Measurements from ENCODE around the gene MRPL46. TPM values are rescaled to one million over a fixed set of nuclear protein-coding genes. Genes with fewer than 3 reads are reported as not detected.

Gene MRPL46
- total RNA-seq, 2 experiments from 2014 or later = 28.8 to 31.3 TPM

DNA sequence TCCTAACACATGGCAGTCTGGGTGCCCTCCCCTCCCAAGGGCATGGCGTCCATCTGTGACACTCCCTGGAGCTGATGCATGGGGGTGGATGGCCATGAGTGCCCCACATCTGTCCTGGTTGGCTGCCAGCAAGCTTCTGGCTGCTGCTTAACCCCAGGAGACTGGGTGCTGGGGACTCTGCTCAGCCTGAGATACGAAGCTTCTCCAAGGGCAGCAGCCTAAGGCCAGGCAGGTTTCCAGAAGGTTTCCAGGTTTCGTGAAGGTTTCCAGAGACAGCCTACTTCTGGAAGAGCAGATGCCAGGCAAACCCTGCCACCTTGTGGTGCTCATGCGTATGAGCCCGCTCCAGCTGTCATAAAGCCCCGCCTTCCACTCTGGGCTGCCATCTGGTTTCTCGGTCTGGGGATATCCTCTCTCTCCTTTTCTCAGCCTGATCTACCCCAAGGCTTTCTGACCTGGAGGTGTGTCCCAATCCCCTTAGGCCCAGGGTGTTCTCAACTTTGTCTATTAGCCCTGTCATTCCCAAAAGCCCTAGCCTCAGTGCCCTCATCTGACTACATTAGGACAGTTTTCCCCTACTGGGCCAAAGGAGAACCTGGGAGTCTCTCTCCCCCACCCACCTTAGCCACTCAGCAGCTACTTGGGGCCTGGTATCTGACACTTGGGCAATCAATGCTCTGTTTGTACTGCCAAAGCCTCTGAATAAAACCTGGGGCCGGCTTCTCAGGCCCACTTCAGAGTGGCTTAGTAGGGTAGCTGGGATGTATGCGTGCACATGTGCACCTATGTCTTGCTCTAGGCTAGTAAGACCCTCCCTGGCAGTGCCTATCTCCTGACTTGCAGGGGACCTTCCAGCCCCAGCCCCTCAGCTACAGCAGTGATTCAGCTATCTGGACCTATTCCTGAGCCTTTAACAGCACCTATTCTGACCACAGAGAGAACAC is 12.0 kb downstream of the MRPL46 start:
- peaks cover 8% of the 10 kb centered on the region for H3K36me3 Mint-ChIP-seq (ENCODE audit: low read depth)
- DNase-seq (peak; percentile 64), ATAC-seq (peak; percentile 87)
- ChIA-PET POLR2A (interaction anchor here (1.0 to 3.2 kb wide), 2 partner anchors 10 to 12 kb away, joined by 3 to 13 read pairs; partner anchors contain the start of genes MRPL46 and MRPS11), CTCF (interaction anchor here (0.8 to 3.5 kb wide), 9 partner anchors 11 to 211 kb away, joined by 3 to 34 read pairs (median 4); partner anchors contain the start of genes MRPL46 and MRPS11)
- H3K27ac Mint-ChIP-seq = no peak overlapping the region
- H3K4me3 Mint-ChIP-seq = no peak overlapping the region
- H3K27me3 Mint-ChIP-seq (ENCODE audit: low read depth) = no peaks in the 10 kb centered on the region
- H3K9me3 Mint-ChIP-seq (ENCODE audit: insufficient read depth) = no peaks in the 10 kb centered on the region
- peaks cover 6% of the 10 kb centered on the region for H3K4me1 Mint-ChIP-seq (ENCODE audit: low read depth)

DNA sequence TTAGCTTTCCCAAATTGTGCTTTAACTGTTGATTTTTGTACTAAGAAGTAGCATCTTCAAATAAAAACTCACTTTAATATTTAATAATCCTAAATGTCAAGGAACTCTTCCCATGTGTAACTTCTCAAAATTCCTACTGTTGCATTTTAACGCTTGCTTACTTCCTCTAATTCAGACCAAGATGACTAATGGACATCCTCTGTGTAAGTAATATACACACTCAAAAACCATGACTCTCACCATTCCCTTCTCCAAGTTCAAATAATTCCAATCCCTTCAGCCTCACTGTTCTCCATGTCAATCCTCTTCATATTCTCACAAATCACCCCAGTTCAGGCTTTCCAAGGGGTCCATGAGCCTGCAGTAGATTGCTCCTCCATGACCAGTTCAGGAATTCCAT is 13.0 kb downstream of the MRPL46 start:
- H3K4me3 Mint-ChIP-seq = no peak overlapping the region
- POLR2A ChIA-PET = no interaction called here
- ATAC-seq (no peak), DNase-seq (no peak)
- H3K4me1 Mint-ChIP-seq (ENCODE audit: low read depth) = peaks cover 9% of the 10 kb centered on the region
- no peaks in the 10 kb centered on the region for H3K27me3 Mint-ChIP-seq (ENCODE audit: low read depth)
- H3K27ac Mint-ChIP-seq = no peak overlapping the region
- H3K36me3 Mint-ChIP-seq (ENCODE audit: low read depth) = no peaks in the 10 kb centered on the region
- CTCF ChIA-PET = interaction anchor here (0.8 to 3.5 kb wide), 8 partner anchors 10 to 210 kb away, joined by 3 to 34 read pairs (median 4); partner anchors contain the start of genes MRPL46 and MRPS11
- H3K9me3 Mint-ChIP-seq (ENCODE audit: insufficient read depth) = no peaks in the 10 kb centered on the region

DNA sequence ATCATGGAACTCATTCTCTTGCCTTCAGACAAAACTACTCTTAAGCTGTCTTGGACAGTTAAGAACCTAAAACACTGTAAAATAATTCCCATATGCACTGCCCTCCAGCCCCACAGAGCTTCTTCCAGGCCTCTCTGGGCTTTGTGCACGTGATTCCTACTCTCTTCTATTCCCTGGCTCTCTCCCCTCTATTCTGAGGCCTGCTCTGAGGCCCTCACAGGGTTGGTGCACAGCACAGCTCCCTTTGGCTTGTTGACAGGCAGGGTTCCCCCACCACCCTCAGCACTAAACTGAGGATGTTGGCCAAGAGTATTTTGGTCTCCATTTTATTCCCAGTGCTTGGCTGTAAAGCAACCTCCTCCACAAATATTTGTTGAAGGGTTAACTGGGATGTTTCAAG is 13.5 kb downstream of the MRPL46 start:
- DNase-seq (peak; percentile 5), ATAC-seq (no peak)
- H3K4me1 Mint-ChIP-seq (ENCODE audit: low read depth) = peaks cover 9% of the 10 kb centered on the region
- H3K27me3 Mint-ChIP-seq (ENCODE audit: low read depth) = no peaks in the 10 kb centered on the region
- H3K9me3 Mint-ChIP-seq (ENCODE audit: insufficient read depth) = no peaks in the 10 kb centered on the region
- ChIA-PET POLR2A (no interaction called here), CTCF (interaction anchor here (1.6 to 3.5 kb wide), 3 partner anchors 9 to 60 kb away, joined by 3 to 34 read pairs (median 20); partner anchors contain the start of genes MRPL46 and MRPS11)
- no peaks in the 10 kb centered on the region for H3K36me3 Mint-ChIP-seq (ENCODE audit: low read depth)
- H3K4me3 Mint-ChIP-seq = no peak overlapping the region
- H3K27ac Mint-ChIP-seq = no peak overlapping the region

DNA sequence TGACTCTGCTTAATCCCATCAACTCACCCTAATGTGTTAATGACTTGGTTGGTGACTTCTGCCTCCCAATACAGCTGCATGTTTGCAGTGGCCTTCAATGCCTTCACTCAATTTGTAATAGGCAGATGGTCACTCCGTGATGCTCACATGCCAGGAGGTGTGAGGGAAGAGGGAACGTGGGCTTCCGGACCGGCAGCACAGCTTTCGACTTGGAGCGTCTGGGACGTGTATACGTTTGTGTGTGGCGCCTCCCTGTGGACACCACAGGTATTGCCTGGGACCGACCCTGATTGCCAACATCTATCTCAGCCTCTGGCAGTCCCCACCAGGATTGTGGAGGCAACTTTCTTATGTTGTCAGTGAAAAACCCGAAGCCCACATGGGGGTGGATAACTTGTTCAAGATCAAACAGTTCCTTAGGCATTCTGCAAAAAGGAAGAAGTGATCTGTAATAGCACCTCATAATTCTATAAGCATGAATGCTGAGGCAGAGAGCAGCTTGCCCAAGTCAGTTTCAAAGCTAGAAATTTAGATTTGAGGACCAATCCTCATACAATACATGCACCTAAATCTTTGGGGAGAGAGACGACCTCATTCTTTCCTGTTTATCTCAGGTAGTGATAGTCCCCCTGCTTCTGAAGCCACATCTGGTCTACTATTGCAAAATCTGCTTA is 16.9 kb downstream of the MRPL46 start:
- Mint-ChIP-seq H3K27me3 (ENCODE audit: low read depth) (peaks cover 5% of the 10 kb centered on the region), H3K9me3 (ENCODE audit: insufficient read depth) (no peaks in the 10 kb centered on the region), H3K4me1 (ENCODE audit: low read depth) (peaks cover 7% of the 10 kb centered on the region), H3K27ac (no peak overlapping the region), H3K4me3 (no peak overlapping the region), H3K36me3 (ENCODE audit: low read depth) (no peaks in the 10 kb centered on the region)
- DNase-seq (peak; percentile 78), ATAC-seq (peak; percentile 75)
- POLR2A ChIA-PET = no interaction called here
- CTCF ChIA-PET = interaction anchor here (0.5 to 2.3 kb wide), 13 partner anchors 9 to 205 kb away, joined by 3 to 12 read pairs (median 6); partner anchors contain the start of genes MRPL46 and MRPS11

DNA sequence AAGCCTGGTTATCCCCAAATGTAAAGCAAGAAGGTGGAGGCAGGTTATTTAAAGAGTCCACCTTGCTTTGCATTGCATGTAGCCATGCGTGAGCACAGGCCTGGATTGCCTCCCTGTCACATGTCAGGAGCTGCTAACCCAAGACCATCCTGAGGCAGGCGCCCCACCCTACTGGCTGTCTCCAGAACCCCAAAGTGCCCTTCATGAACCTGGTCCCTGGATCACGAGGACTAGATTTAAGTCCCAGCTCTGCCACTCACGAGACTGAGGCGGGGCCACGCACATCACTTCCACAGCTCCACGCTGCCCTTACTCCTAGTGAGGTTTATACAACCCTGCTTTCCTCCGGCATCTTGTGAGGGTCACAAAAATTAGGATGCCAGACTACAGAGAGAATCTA is 17.6 kb downstream of the MRPL46 start:
- DNase-seq (no peak), ATAC-seq (no peak)
- POLR2A ChIA-PET = no interaction called here
- Mint-ChIP-seq H3K4me1 (ENCODE audit: low read depth) (peaks cover 5% of the 10 kb centered on the region), H3K9me3 (ENCODE audit: insufficient read depth) (no peaks in the 10 kb centered on the region), H3K27ac (no peak overlapping the region), H3K27me3 (ENCODE audit: low read depth) (peaks cover 5% of the 10 kb centered on the region), H3K36me3 (ENCODE audit: low read depth) (no peaks in the 10 kb centered on the region), H3K4me3 (no peak overlapping the region)
- CTCF ChIA-PET = interaction anchor here (0.5 to 2.3 kb wide), 12 partner anchors 10 to 204 kb away, joined by 3 to 12 read pairs (median 6); partner anchors contain the start of genes MRPL46 and MRPS11

DNA sequence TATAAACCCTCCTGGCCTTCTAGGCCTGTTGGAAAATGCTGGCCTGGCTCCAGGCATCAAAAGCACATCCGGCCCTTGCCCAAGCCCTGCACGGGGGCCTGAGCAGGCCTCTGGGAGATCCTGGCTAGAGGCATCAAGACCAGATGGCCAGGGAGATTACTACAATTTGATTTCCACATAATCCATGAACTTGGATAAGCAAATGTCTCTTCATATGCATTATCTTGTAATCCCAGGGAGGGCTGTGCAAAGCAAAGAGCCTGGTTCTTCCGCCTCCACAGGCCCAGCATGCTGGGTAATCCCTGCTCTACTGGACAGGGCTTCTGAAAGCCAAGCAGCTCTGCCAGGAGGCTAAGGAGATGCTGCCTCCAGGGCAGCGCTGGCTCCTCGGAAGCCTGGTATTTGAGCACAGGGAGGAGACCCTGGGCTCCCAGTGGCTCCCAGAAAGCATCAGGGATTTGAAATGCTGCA is 18.2 kb downstream of the MRPL46 start:
- Mint-ChIP-seq H3K4me3 (no peak overlapping the region), H3K4me1 (ENCODE audit: low read depth) (peaks cover 5% of the 10 kb centered on the region), H3K36me3 (ENCODE audit: low read depth) (no peaks in the 10 kb centered on the region), H3K27me3 (ENCODE audit: low read depth) (peaks cover 5% of the 10 kb centered on the region), H3K9me3 (ENCODE audit: insufficient read depth) (no peaks in the 10 kb centered on the region), H3K27ac (no peak overlapping the region)
- ChIA-PET CTCF (interaction anchor here (1.0 to 1.9 kb wide), 5 partner anchors 9 to 216 kb away, joined by 3 to 10 read pairs (median 4); no protein-coding TSS in a partner anchor), POLR2A (no interaction called here)
- ATAC-seq (no peak), DNase-seq (no peak)

DNA sequence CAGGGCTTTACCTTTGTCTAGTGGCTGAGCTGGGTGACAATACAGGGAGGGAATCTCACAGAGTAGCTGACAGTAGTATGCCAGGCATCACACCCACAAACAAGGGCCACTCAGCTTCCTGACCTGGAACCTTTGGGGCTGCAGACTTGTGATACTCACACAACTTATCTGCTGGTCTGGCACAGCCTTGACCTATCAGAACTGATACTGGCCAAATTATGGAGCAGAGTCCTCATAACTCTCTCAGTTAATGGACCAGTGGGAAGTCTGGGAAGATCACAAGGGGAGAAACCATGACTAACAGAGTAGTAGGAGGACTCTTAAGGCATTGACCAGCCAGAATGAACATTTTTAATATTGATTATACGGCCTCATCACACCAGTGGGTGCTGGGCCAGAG is 19.4 kb downstream of the MRPL46 start:
- DNase-seq = peak; percentile 4
- H3K27me3 Mint-ChIP-seq (ENCODE audit: low read depth) = peaks cover 5% of the 10 kb centered on the region
- ChIA-PET POLR2A (interaction anchor here (0.5 kb wide), 1 partner anchor 188 kb away, joined by 3 read pairs; no protein-coding TSS in a partner anchor), CTCF (interaction anchor here (0.8 to 1.7 kb wide), 2 partner anchors 177 to 203 kb away, joined by 3 to 5 read pairs; no protein-coding TSS in a partner anchor)
- no peak overlapping the region for H3K4me3 Mint-ChIP-seq
- no peaks in the 10 kb centered on the region for H3K9me3 Mint-ChIP-seq (ENCODE audit: insufficient read depth)
- peaks cover 5% of the 10 kb centered on the region for H3K4me1 Mint-ChIP-seq (ENCODE audit: low read depth)
- no peak overlapping the region for H3K27ac Mint-ChIP-seq
- no peaks in the 10 kb centered on the region for H3K36me3 Mint-ChIP-seq (ENCODE audit: low read depth)
- ATAC-seq = no peak

DNA sequence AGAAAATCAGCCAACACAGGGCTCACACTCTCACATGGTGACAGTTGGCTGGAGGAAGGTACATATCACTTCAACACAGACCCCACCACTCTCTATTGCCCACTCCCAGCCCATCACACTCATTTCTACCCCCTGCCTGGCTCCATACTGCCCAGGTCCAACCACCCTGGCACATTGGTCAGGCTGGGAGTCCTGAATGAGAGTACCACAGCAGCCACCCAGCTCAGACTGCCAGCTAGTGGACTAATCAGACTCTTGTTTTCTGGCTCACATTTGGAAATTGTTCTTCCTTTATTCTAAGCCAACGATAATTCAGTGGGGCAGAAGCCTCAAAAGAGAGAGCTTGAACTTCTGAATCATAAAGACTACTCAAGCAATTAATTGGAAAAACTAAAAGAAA is 20.0 kb downstream of the MRPL46 start:
- POLR2A ChIA-PET = no interaction called here
- peak; percentile 8 for DNase-seq
- peaks cover 7% of the 10 kb centered on the region for H3K27me3 Mint-ChIP-seq (ENCODE audit: low read depth)

DNA sequence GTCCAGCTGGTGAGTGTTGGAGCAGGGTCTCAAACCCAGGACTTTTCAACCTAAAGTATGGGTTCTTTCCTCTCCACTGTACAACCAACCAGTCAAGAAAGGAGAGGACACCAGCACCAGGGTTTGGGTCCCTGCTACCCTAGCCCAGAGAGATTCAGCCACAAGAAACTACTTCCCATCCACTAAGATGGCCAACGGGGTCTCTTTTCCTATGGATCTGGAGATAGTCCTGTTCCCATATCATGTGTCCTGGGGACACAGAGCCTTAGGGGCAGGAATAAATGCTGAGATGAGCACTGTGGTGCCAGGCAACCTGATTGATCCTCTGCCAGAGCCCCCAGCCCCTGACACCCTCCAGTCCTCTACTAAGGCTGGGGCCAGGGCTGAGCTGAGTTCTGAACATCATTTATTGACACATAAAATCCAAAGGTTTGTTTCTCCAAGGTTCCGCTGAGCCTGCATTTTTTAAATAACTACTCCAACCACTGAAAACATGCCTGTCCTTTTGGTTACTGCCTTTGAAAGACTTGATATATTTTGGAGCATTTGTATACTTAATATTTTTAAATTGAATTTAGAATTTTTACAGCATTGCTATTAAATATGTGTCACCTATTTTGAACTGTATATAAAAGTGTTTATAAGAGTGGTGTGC is 26.0 kb downstream of the MRPL46 start:
- CTCF ChIA-PET = interaction anchor here (1.0 kb wide), 1 partner anchor 14 kb away, joined by 4 read pairs; no protein-coding TSS in a partner anchor
- DNase-seq (no peak), ATAC-seq (no peak)
- Mint-ChIP-seq H3K27ac (no peak overlapping the region), H3K27me3 (ENCODE audit: low read depth) (peaks cover 6% of the 10 kb centered on the region), H3K9me3 (ENCODE audit: insufficient read depth) (no peaks in the 10 kb centered on the region), H3K4me1 (ENCODE audit: low read depth) (no peaks in the 10 kb centered on the region), H3K4me3 (no peak overlapping the region), H3K36me3 (ENCODE audit: low read depth) (no peaks in the 10 kb centered on the region)
- POLR2A ChIA-PET = no interaction called here

More for the DNA sequence above, 20.0 kb downstream of the MRPL46 start:
- no peak for ATAC-seq
- CTCF ChIA-PET = interaction anchor here (0.8 to 1.7 kb wide), 2 partner anchors 178 to 203 kb away, joined by 3 to 5 read pairs; no protein-coding TSS in a partner anchor
- H3K27ac Mint-ChIP-seq = no peak overlapping the region
- no peaks in the 10 kb centered on the region for H3K36me3 Mint-ChIP-seq (ENCODE audit: low read depth)
- peaks cover 5% of the 10 kb centered on the region for H3K4me1 Mint-ChIP-seq (ENCODE audit: low read depth)
- no peak overlapping the region for H3K4me3 Mint-ChIP-seq
- H3K9me3 Mint-ChIP-seq (ENCODE audit: insufficient read depth) = no peaks in the 10 kb centered on the region

DNA sequence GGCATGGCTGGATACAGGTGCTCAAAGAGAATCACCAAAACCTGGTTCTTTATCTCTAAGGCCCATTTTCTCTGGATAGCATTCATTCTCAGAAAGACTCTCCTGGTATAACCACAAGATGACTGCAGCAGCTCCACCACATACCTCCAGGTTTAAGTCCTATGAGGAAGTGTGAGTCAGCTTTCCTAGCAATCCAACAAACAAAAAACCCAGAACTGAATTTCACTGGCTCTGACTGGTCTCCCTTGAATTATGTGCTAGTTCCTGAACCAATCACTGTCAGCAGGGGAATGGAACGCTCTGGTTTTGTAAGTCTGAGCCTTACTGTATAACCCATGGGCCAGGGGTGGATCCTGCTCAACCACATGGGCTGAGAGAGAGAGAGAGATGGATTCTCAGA is 27.2 kb downstream of the MRPL46 start:
- ATAC-seq = no peak
- Mint-ChIP-seq H3K36me3 (ENCODE audit: low read depth) (no peaks in the 10 kb centered on the region), H3K4me3 (no peak overlapping the region), H3K27ac (no peak overlapping the region), H3K9me3 (ENCODE audit: insufficient read depth) (no peaks in the 10 kb centered on the region), H3K4me1 (ENCODE audit: low read depth) (no peaks in the 10 kb centered on the region), H3K27me3 (ENCODE audit: low read depth) (peaks cover 7% of the 10 kb centered on the region)
- no peak for DNase-seq
- ChIA-PET CTCF (interaction anchor here (1.2 to 1.4 kb wide), 2 partner anchors 10 to 195 kb away, joined by 3 to 6 read pairs; no protein-coding TSS in a partner anchor), POLR2A (no interaction called here)

DNA sequence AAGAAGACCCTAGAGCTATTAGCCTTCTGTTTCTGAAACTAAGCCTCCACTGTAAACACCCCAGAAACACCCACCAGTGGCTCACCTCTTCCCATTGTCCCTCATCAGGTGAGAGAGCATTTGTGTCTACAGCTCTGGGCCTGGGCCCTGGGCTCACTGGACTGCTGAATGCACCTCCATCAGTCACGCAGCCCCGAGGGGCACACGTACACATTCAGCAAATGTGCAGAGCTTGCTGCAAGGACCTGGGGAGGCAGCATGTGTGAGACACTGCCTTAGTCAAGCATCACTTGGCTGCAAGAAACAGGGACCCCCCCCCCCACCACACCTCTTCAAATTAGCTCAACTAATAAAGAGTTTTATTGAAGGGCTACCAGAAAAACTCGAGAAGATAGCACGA is 29.0 kb downstream of the MRPL46 start:
- ChIA-PET POLR2A (no interaction called here), CTCF (interaction anchor here (0.6 kb wide), 1 partner anchor 24 kb away, joined by 3 read pairs; no protein-coding TSS in a partner anchor)
- no peaks in the 10 kb centered on the region for H3K9me3 Mint-ChIP-seq (ENCODE audit: insufficient read depth)
- ATAC-seq (no peak), DNase-seq (no peak)
- H3K27ac Mint-ChIP-seq = no peak overlapping the region
- no peaks in the 10 kb centered on the region for H3K36me3 Mint-ChIP-seq (ENCODE audit: low read depth)
- no peak overlapping the region for H3K4me3 Mint-ChIP-seq
- H3K27me3 Mint-ChIP-seq (ENCODE audit: low read depth) = peaks cover 11% of the 10 kb centered on the region
- H3K4me1 Mint-ChIP-seq (ENCODE audit: low read depth) = no peaks in the 10 kb centered on the region
